ENCODE measurements around the gene RESF1. TPM values are rescaled to one million over a fixed set of nuclear protein-coding genes. Genes with fewer than 3 reads are reported as not detected.

Gene RESF1
- 172 and 183 TPM in 2 replicates for total RNA-seq (2021)
- long read RNA-seq, transcript KIAA1551-206 (3 exons, 362 nt): major isoform, 111 of 675 reads
- long read RNA-seq, transcript KIAA1551-204 (5 exons, 965 nt): minor isoform, 9 of 675 reads
- long read RNA-seq, partial matches to known transcripts: 533 of 675 reads
- long read RNA-seq, other reads (novel, unspliced or antisense): 20 of 675 reads

GRCh38 chr12:31959161-31959700, at the start of gene RESF1:
Gene RESF1, plus strand, starts transcription at chr12:31959415. Its CDS starts 21,541 bp downstream, at chr12:31980956.
- Histone ChIP-seq H4K8ac (replicated peaks; ENCODE audit: insufficient read length, low read depth, low read length) (no peak within 1 kb of the TSS), H3K56ac (ENCODE audit: insufficient read length, low read depth, low read length) (no peak within 1 kb of the TSS), H4K91ac (ENCODE audit: insufficient read length, low read depth, low read length) (no peak within 1 kb of the TSS), H2BK20ac (ENCODE audit: low read depth, low read length, poor library complexity, severe bottlenecking) (no peak within 1 kb of the TSS), H3K14ac (ENCODE audit: insufficient read depth, low read length) (peak within 1 kb of the TSS; percentile 92), H3K27me3 (ENCODE audit: insufficient read depth, low read length) (no peaks in the 10 kb centered on the region), H4K5ac (ENCODE audit: insufficient read length, low read depth, low read length) (no peak within 1 kb of the TSS), H2BK5ac (ENCODE audit: insufficient read length, low read length) (no peak within 1 kb of the TSS), H2BK12ac (ENCODE audit: insufficient read length, low read depth, low read length) (no peak within 1 kb of the TSS), H2BK120ac (ENCODE audit: low read depth, low read length, poor library complexity, severe bottlenecking) (no peak within 1 kb of the TSS), H3K4ac (ENCODE audit: low read depth, low read length) (no peak within 1 kb of the TSS), H3K4me1 (ENCODE audit: insufficient read depth, low read length) (peaks cover 4% of the 10 kb centered on the region), H2AK5ac (ENCODE audit: insufficient read length, low read length) (no peak within 1 kb of the TSS), H3T11ph (ENCODE audit: low read length) (no peak within 1 kb of the TSS), H3K18ac (ENCODE audit: insufficient read length, low read depth, low read length) (peak within 1 kb of the TSS; percentile 88), H3K9ac (ENCODE audit: extremely low read depth, insufficient read length, low read length) (peak within 1 kb of the TSS; percentile 83), H3K79me2 (ENCODE audit: insufficient read depth, low read length) (peaks cover 30% of the 10 kb centered on the region; the same call in 1 of the 2 replicates), H4K20me1 (ENCODE audit: control insufficient read depth, insufficient read depth, insufficient read length) (no peaks in the 10 kb centered on the region), H3K79me1 (ENCODE audit: insufficient read depth, low read depth, low read length, poor library complexity, severe bottlenecking) (no peaks in the 10 kb centered on the region), H3K23me2 (ENCODE audit: insufficient read length, low read depth, low read length, poor library complexity, severe bottlenecking) (peaks cover 6% of the 10 kb centered on the region), H2BK15ac (ENCODE audit: low read depth, low read length) (no peak within 1 kb of the TSS), H3K27ac (ENCODE audit: insufficient read length, low read depth, low read length) (no peak within 1 kb of the TSS), H3K4me2 (ENCODE audit: insufficient read depth, insufficient read length, low read length) (peak within 1 kb of the TSS; percentile 95), H3K9me3 (ENCODE audit: control insufficient read depth, low read depth, low read length) (no peaks in the 10 kb centered on the region), H2AFZ (ENCODE audit: low read length) (no peak within 1 kb of the TSS), H3K23ac (ENCODE audit: insufficient read length, low read depth, low read length) (no peak within 1 kb of the TSS)
- Mint-ChIP-seq H3K36me3 (ENCODE audit: insufficient read depth in 1 of 3, low read depth in 3 of 3) (peaks cover 33 to 49% (median 35%) of the 10 kb centered on the region in 3 experiments), H3K4me1 (peaks cover 39 to 45% of the 10 kb centered on the region in 2 experiments), H3K9me3 (peaks cover 4 to 7% of the 10 kb centered on the region in 2 experiments), H3K27me3 (ENCODE audit: low read depth) (no peaks in the 10 kb centered on the region; the same call in 1 of the 2 replicates), H3K4me3 (peak within 1 kb of the TSS; percentile 96 to 97), H3K27ac (peak within 1 kb of the TSS; percentile 69 to 95 (median 95); a peak in 6 of 7 replicates)
- DNase-seq: peak; percentile 97
- WGBS (ENCODE audit: extremely low coverage, insufficient read length, low lambda C conversion rate): no CpG with 5 or more reads among the region's 67 CpGs
- TF ChIP-seq CTCF (conservative IDR thresholded peaks at IDR 0.05): no peak
